ENCODE data around the gene ST8SIA1.

Gene ST8SIA1

DNA sequence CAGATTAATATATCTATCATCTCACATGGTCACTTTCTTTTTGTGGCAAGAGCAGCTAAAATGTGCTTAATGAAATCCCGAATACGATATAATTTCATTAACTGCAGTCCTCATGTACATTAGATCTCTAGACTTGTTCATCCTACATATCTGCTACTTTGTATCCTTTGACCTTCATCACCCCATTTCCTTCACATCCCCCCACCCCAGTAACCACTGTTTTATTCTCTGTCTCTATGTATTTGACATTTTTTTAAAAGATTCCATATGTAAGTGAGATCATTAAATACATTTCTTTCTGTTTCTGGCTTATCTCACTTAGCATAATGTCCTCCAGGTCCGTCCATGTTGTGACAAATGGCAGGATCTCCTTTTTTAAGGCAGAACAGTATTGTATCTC is 23.0 kb upstream of the ST8SIA1 start:
- Histone ChIP-seq H3K36me3 (ENCODE audit: control insufficient read depth in 2 of 2, insufficient read depth in 2 of 2, low read length in 2 of 2) (no peaks in the 10 kb centered on the region), H3K9me3 (ENCODE audit: control insufficient read depth in 2 of 2, low read length in 2 of 2) (no peaks in the 10 kb centered on the region), H3K27ac (ENCODE audit: low read depth in 2 of 2, low read length in 2 of 2) (no peak overlapping the region), H3K9ac (ENCODE audit: low read depth in 1 of 2, low read length in 2 of 2) (no peak overlapping the region), H3K4me1 (ENCODE audit: control insufficient read depth in 2 of 2, insufficient read depth in 2 of 2, low read length in 2 of 2) (no peaks in the 10 kb centered on the region), H3K4me3 (ENCODE audit: low read length in 2 of 2) (no peak overlapping the region), H3K27me3 (ENCODE audit: control insufficient read depth in 2 of 2, insufficient read depth in 2 of 2, low read length in 2 of 2) (no peaks in the 10 kb centered on the region)

DNA sequence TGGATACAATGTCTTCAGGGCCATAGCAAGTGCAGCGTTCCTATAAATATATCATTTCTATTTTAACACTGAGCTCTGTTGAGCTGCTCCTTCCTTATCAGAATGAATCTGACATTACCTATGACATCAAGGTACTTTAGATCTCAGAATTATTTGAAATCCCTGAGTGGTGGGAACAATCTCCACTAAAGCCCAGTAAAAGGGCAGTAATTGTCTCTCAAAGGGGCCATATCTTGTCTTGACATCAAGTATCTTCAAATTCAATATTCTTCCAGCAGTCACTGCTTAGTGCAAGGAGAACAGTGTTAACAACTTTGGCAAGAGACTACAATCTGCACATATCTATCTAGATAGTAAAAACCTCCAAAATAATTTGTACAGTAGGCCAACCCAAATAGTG is 21.7 kb upstream of the ST8SIA1 start:
- no peak overlapping the region for H3K9ac ChIP-seq (ENCODE audit: low read depth in 1 of 2, low read length in 2 of 2)
- no peaks in the 10 kb centered on the region for H3K9me3 ChIP-seq (ENCODE audit: control insufficient read depth in 2 of 2, low read length in 2 of 2)
- no peaks in the 10 kb centered on the region for H3K27me3 ChIP-seq (ENCODE audit: control insufficient read depth in 2 of 2, insufficient read depth in 2 of 2, low read length in 2 of 2)
- H3K36me3 ChIP-seq (ENCODE audit: control insufficient read depth in 2 of 2, insufficient read depth in 2 of 2, low read length in 2 of 2): no peaks in the 10 kb centered on the region
- no peak overlapping the region for H3K27ac ChIP-seq (ENCODE audit: low read depth in 2 of 2, low read length in 2 of 2)
- no peak overlapping the region for H3K4me3 ChIP-seq (ENCODE audit: low read length in 2 of 2)
- H3K4me1 ChIP-seq (ENCODE audit: control insufficient read depth in 2 of 2, insufficient read depth in 2 of 2, low read length in 2 of 2): no peaks in the 10 kb centered on the region

DNA sequence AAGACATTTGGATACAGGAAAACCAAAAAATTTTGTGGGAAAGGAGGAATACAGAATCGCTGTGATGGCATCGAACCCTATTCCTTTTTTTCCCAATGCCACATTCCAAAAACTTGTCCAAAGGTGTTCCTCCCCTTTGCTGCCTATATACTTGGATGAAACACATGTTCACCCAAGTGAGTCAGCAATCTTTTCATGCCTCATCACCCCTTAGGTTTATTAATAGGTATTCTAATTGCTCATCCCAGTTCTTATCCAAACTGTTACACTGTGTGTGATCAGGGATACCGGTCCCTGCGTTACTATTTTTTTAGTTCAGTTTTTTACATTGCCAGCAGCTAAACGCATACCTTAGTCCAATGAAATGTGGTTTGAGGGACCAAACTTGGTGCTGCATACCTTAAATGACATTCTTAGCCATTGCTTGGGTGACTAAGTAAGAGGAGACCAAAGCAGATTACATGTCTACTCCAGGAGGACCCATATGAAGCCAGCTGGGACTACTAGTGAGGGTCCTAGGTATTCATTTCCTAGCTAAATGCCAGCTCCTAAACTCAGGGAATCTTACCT is 20.6 kb upstream of the ST8SIA1 start:
- H3K27ac ChIP-seq (ENCODE audit: low read depth in 2 of 2, low read length in 2 of 2): no peak overlapping the region

DNA sequence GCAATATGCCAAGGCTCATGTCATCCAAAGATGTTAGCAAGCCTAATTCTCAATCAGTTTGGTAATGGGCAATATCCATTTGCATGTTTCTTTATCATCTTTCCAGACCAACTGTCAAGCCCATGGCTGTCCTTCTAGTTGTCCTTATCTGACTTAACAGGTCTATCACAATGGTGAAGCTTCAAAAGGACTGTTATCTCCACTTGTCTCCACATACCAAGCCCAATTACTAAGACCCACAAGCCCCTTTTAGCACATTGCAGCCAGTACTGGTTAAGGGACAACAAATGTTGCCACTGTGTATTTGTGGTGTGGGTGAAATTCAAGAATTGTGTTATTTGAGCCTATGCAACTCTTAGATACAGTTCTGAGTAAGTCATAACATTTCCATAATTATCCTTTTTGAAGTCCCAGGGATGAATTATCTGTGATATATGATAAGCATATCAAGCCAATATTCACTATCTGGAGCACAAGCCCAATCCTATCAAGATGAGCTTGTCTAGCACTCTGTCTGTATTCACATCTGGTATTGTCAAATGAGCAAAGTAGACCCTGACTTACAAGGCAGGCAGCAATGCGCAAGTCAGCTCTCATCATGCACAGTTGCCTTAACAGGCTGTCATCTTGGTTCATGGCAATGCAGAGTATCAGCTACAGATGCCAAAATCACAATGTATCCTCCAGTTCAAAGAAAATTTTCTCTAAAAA is 19.3 kb upstream of the ST8SIA1 start:
- Histone ChIP-seq H3K9me3 (ENCODE audit: control insufficient read depth in 2 of 2, low read length in 2 of 2) (no peaks in the 10 kb centered on the region), H3K36me3 (ENCODE audit: control insufficient read depth in 2 of 2, insufficient read depth in 2 of 2, low read length in 2 of 2) (no peaks in the 10 kb centered on the region), H3K9ac (ENCODE audit: low read depth in 1 of 2, low read length in 2 of 2) (no peak overlapping the region), H3K4me3 (ENCODE audit: low read length in 2 of 2) (no peak overlapping the region), H3K27me3 (ENCODE audit: control insufficient read depth in 2 of 2, insufficient read depth in 2 of 2, low read length in 2 of 2) (no peaks in the 10 kb centered on the region), H3K4me1 (ENCODE audit: control insufficient read depth in 2 of 2, insufficient read depth in 2 of 2, low read length in 2 of 2) (no peaks in the 10 kb centered on the region), H3K27ac (ENCODE audit: low read depth in 2 of 2, low read length in 2 of 2) (no peak overlapping the region)

More for the DNA sequence above, 20.6 kb upstream of the ST8SIA1 start:
- Histone ChIP-seq H3K4me3 (ENCODE audit: low read length in 2 of 2) (no peak overlapping the region), H3K9me3 (ENCODE audit: control insufficient read depth in 2 of 2, low read length in 2 of 2) (no peaks in the 10 kb centered on the region), H3K4me1 (ENCODE audit: control insufficient read depth in 2 of 2, insufficient read depth in 2 of 2, low read length in 2 of 2) (no peaks in the 10 kb centered on the region), H3K9ac (ENCODE audit: low read depth in 1 of 2, low read length in 2 of 2) (no peak overlapping the region), H3K27me3 (ENCODE audit: control insufficient read depth in 2 of 2, insufficient read depth in 2 of 2, low read length in 2 of 2) (no peaks in the 10 kb centered on the region), H3K36me3 (ENCODE audit: control insufficient read depth in 2 of 2, insufficient read depth in 2 of 2, low read length in 2 of 2) (no peaks in the 10 kb centered on the region)

DNA sequence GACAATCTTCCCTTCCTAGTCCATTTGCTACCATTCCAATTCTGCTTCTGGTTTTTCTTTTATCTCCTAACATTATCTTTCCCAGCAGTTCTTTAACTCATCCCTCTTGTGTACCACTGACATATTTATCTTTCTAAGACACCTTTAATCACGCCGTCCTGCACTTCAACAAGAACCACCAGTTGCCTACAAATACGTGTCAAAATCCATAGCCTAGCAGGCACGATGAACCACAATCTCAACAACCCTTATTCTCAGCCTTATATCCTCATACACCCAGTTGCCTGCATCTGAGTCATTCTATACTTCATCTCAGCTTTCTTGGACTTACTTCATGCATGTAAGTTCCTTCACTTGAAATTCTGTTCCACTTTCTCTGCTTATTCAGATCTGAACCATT is 16.4 kb upstream of the ST8SIA1 start:
- Histone ChIP-seq H3K27me3 (ENCODE audit: control insufficient read depth in 2 of 2, insufficient read depth in 2 of 2, low read length in 2 of 2) (no peaks in the 10 kb centered on the region), H3K9ac (ENCODE audit: low read depth in 1 of 2, low read length in 2 of 2) (no peak overlapping the region), H3K27ac (ENCODE audit: low read depth in 2 of 2, low read length in 2 of 2) (no peak overlapping the region), H3K9me3 (ENCODE audit: control insufficient read depth in 2 of 2, low read length in 2 of 2) (no peaks in the 10 kb centered on the region), H3K36me3 (ENCODE audit: control insufficient read depth in 2 of 2, insufficient read depth in 2 of 2, low read length in 2 of 2) (no peaks in the 10 kb centered on the region), H3K4me1 (ENCODE audit: control insufficient read depth in 2 of 2, insufficient read depth in 2 of 2, low read length in 2 of 2) (no peaks in the 10 kb centered on the region), H3K4me3 (ENCODE audit: low read length in 2 of 2) (no peak overlapping the region)

- no peaks in the 10 kb centered on the region for H3K27me3 ChIP-seq (ENCODE audit: control insufficient read depth in 2 of 2, insufficient read depth in 2 of 2, low read length in 2 of 2)
- no peak overlapping the region for H3K4me3 ChIP-seq (ENCODE audit: low read length in 2 of 2)
- no peak overlapping the region for H3K27ac ChIP-seq (ENCODE audit: low read depth in 2 of 2, low read length in 2 of 2)
- no peak overlapping the region for H3K9ac ChIP-seq (ENCODE audit: low read depth in 1 of 2, low read length in 2 of 2)
- no peaks in the 10 kb centered on the region for H3K4me1 ChIP-seq (ENCODE audit: control insufficient read depth in 2 of 2, insufficient read depth in 2 of 2, low read length in 2 of 2)
- H3K36me3 ChIP-seq (ENCODE audit: control insufficient read depth in 2 of 2, insufficient read depth in 2 of 2, low read length in 2 of 2): no peaks in the 10 kb centered on the region
- no peaks in the 10 kb centered on the region for H3K9me3 ChIP-seq (ENCODE audit: control insufficient read depth in 2 of 2, low read length in 2 of 2)
Measured at GRCh38 chr12:22348208-22348607, 13.7 kb upstream of the ST8SIA1 start.

GRCh38 chr12:22340143-22340542 is 5.6 kb upstream of the ST8SIA1 start:
- H3K36me3 ChIP-seq (ENCODE audit: control insufficient read depth in 2 of 2, insufficient read depth in 2 of 2, low read length in 2 of 2): no peaks in the 10 kb centered on the region
- peaks cover 0 to 4% of the 10 kb centered on the region in 2 donors for H3K4me1 ChIP-seq (ENCODE audit: control insufficient read depth in 2 of 2, insufficient read depth in 2 of 2, low read length in 2 of 2)
- H3K9ac ChIP-seq (ENCODE audit: low read depth in 1 of 2, low read length in 2 of 2): no peak overlapping the region
- H3K9me3 ChIP-seq (ENCODE audit: control insufficient read depth in 2 of 2, low read length in 2 of 2): no peaks in the 10 kb centered on the region
- no peak overlapping the region for H3K27ac ChIP-seq (ENCODE audit: low read depth in 2 of 2, low read length in 2 of 2)
- H3K27me3 ChIP-seq (ENCODE audit: control insufficient read depth in 2 of 2, insufficient read depth in 2 of 2, low read length in 2 of 2): peaks cover 6% of the 10 kb centered on the region in 2 donors
- H3K4me3 ChIP-seq (ENCODE audit: low read length in 2 of 2): no peak overlapping the region

GRCh38 chr12:22339691-22340090 is 5.2 kb upstream of the ST8SIA1 start:
- no peak overlapping the region for H3K27ac ChIP-seq (ENCODE audit: low read depth in 2 of 2, low read length in 2 of 2)
- H3K9me3 ChIP-seq (ENCODE audit: control insufficient read depth in 2 of 2, low read length in 2 of 2): no peaks in the 10 kb centered on the region
- H3K4me1 ChIP-seq (ENCODE audit: control insufficient read depth in 2 of 2, insufficient read depth in 2 of 2, low read length in 2 of 2): peaks cover 0 to 4% of the 10 kb centered on the region in 2 donors
- no peak overlapping the region for H3K4me3 ChIP-seq (ENCODE audit: low read length in 2 of 2)
- no peak overlapping the region for H3K9ac ChIP-seq (ENCODE audit: low read depth in 1 of 2, low read length in 2 of 2)
- no peaks in the 10 kb centered on the region for H3K36me3 ChIP-seq (ENCODE audit: control insufficient read depth in 2 of 2, insufficient read depth in 2 of 2, low read length in 2 of 2)
- peaks cover 6% of the 10 kb centered on the region in 2 donors for H3K27me3 ChIP-seq (ENCODE audit: control insufficient read depth in 2 of 2, insufficient read depth in 2 of 2, low read length in 2 of 2)

DNA sequence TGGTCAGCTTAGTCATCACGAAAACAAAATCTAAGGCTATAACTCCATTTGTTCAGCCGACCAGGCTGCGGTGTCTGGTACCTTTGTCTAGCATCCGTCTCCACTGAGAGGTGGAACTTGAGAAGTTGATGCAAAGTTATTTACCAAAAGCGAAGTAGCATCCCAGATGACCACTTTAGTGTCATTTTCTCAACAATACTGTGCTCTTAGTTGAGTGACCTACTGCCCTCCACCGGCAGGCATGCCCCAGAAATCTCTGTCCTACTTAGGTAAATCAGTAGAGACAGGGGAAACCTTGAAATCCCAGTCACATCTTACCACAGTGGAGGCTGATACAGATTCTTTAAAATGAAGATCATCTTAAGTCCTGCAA is 1.3 kb upstream of the ST8SIA1 start:
- H3K9ac ChIP-seq (ENCODE audit: low read depth in 1 of 2, low read length in 2 of 2): no peak overlapping the region
- H3K36me3 ChIP-seq (ENCODE audit: control insufficient read depth in 2 of 2, insufficient read depth in 2 of 2, low read length in 2 of 2): no peaks in the 10 kb centered on the region
- no peak overlapping the region for H3K27ac ChIP-seq (ENCODE audit: low read depth in 2 of 2, low read length in 2 of 2)
- H3K27me3 ChIP-seq (ENCODE audit: control insufficient read depth in 2 of 2, insufficient read depth in 2 of 2, low read length in 2 of 2): peaks cover 14 to 17% of the 10 kb centered on the region in 2 donors
- H3K9me3 ChIP-seq (ENCODE audit: control insufficient read depth in 2 of 2, low read length in 2 of 2): no peaks in the 10 kb centered on the region
- peaks cover 0 to 4% of the 10 kb centered on the region in 2 donors for H3K4me1 ChIP-seq (ENCODE audit: control insufficient read depth in 2 of 2, insufficient read depth in 2 of 2, low read length in 2 of 2)
- peak overlapping the region; percentile 70 to 74 for H3K4me3 ChIP-seq (ENCODE audit: low read length in 2 of 2)

DNA sequence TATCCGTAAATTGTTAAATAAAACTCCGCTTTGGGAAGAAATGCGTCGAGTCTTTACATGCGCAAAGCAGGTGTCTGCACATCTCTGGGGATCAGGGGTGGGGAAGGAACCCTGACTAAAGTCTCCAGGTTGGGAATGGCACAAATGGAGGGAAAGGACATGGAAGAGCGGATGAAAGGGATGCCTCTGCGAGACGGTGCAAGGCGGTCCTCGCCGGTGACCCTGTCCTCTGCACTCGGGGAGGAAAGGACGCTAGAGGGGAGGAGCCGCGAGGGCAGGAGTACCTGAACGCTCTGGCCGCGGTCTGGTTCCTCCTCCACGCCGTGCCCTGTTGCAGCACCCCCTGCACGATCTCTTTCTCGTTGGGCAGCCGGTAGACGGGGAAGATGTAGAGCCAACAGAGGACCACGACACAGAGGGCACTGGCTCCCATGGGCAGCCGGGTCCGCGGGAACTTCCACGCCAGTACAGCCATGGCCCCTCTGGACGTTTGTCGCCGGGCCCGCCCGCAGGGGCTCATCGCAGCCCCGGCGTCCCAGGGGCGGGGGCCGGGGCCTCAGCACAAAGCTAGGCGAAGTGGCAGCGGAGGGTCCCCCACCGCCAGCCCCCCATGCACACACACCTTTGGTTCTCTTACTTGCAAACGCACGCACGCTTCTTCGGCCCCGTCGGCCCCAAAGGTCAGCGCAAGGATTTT is 646 bp downstream of the ST8SIA1 start:
- Histone ChIP-seq H3K27me3 (ENCODE audit: control insufficient read depth in 2 of 2, insufficient read depth in 2 of 2, low read length in 2 of 2) (peaks cover 14 to 17% of the 10 kb centered on the region in 2 donors), H3K9ac (ENCODE audit: low read depth in 1 of 2, low read length in 2 of 2) (peak overlapping the region; percentile 33 to 34), H3K27ac (ENCODE audit: low read depth in 2 of 2, low read length in 2 of 2) (peak overlapping the region in 1 of 2 donors; percentile 38), H3K36me3 (ENCODE audit: control insufficient read depth in 2 of 2, insufficient read depth in 2 of 2, low read length in 2 of 2) (no peaks in the 10 kb centered on the region), H3K4me1 (ENCODE audit: control insufficient read depth in 2 of 2, insufficient read depth in 2 of 2, low read length in 2 of 2) (peaks cover 0 to 4% of the 10 kb centered on the region in 2 donors), H3K9me3 (ENCODE audit: control insufficient read depth in 2 of 2, low read length in 2 of 2) (no peaks in the 10 kb centered on the region), H3K4me3 (ENCODE audit: low read length in 2 of 2) (peak overlapping the region; percentile 69 to 70)
